Skeletal muscle satellite cell (primary cell): ENCODE data around the gene ZMYM4.

Experiments used
- H3K27me3 ChIP-seq: 2 replicates; pipeline ENCODE4 v1.7.0; 2013; ENCODE audit warnings: low read length; ENCODE audit not compliant: control insufficient read depth, insufficient read depth
- H3K36me3 ChIP-seq: 2 replicates; pipeline ENCODE4 v1.7.0; 2013; ENCODE audit warnings: mild to moderate bottlenecking, control low read depth, low read length; ENCODE audit not compliant: insufficient read depth
- H3K4me1 ChIP-seq: 2 replicates; pipeline ENCODE4 v1.7.0; 2013; ENCODE audit warnings: low read length; ENCODE audit not compliant: control insufficient read depth, insufficient read depth
- H3K4me2 ChIP-seq: 2 replicates; pipeline ENCODE4 v1.7.0; 2013; ENCODE audit warnings: mild to moderate bottlenecking, low read length
- H3K4me3 ChIP-seq: 2 replicates; pipeline ENCODE4 v1.7.0; 2013; ENCODE audit warnings: low read length
- H3K9ac ChIP-seq: 2 replicates; pipeline ENCODE4 v1.7.0; 2013; ENCODE audit warnings: mild to moderate bottlenecking, low read depth, low read length, moderate library complexity
- H3K9me3 ChIP-seq: replicated peaks from 2 replicates; pipeline ENCODE4 v1.7.0; 2013; ENCODE audit warnings: mild to moderate bottlenecking, control low read depth, low read length

ZMYM4 gene

DNA sequence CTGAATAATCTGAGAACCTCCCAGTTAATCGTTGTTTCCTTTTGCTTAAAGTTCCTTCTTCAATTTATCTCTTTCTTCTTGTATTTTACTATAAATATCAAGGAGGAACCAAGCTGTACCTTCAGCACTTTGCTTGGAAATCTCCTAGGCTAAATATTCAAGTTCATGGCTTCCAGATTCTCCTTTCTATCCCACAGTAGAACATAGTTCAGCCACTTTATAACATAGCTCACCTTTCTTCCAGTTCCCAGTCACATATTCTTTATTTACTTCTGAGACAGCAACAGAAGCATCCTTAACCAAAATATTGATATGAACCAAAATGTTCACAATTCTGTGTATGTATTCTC, 11.0 kb downstream of the ZMYM4 start:
- no peaks in the 10 kb centered on the region for H3K4me1 ChIP-seq
- no peak overlapping the region for H3K4me3 ChIP-seq
- H3K36me3 ChIP-seq, result peaks cover 3% of the 10 kb centered on the region
- H3K9me3 ChIP-seq, result no peaks in the 10 kb centered on the region
- no peaks in the 10 kb centered on the region for H3K27me3 ChIP-seq
- H3K4me2 ChIP-seq, result no peak overlapping the region
- no peak overlapping the region for H3K9ac ChIP-seq

- no peaks in the 10 kb centered on the region for H3K4me1 ChIP-seq
- H3K4me3 ChIP-seq, result no peak overlapping the region
- no peaks in the 10 kb centered on the region for H3K9me3 ChIP-seq
- H3K9ac ChIP-seq, result no peak overlapping the region
- H3K4me2 ChIP-seq, result no peak overlapping the region
- H3K36me3 ChIP-seq, result peaks cover 7% of the 10 kb centered on the region
- H3K27me3 ChIP-seq, result no peaks in the 10 kb centered on the region
These were observed 11.5 kb downstream of the ZMYM4 start for GRCh38 chr1:35280006-35280405.

DNA sequence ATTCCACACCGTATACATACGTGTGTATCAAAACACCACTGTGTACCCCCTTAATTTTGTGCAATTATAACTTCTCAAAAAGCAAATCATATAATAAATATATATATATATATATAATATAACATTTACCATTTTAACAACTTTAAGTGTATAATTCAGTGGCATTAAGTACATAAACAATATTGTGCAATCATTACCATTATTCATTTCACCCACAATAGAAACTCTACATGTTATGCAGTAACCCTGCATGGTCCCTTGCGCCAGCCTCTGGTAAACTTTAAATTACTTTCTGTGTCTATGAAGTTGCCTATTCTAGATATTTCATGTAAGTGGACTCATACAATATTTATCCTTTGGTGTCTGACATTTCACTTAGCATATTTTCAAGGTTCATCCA, 13.1 kb downstream of the ZMYM4 start:
- Histone ChIP-seq H3K4me2 (no peak overlapping the region), H3K4me1 (no peaks in the 10 kb centered on the region), H3K9ac (no peak overlapping the region), H3K4me3 (no peak overlapping the region), H3K36me3 (peaks cover 7% of the 10 kb centered on the region), H3K9me3 (no peaks in the 10 kb centered on the region), H3K27me3 (no peaks in the 10 kb centered on the region)

DNA sequence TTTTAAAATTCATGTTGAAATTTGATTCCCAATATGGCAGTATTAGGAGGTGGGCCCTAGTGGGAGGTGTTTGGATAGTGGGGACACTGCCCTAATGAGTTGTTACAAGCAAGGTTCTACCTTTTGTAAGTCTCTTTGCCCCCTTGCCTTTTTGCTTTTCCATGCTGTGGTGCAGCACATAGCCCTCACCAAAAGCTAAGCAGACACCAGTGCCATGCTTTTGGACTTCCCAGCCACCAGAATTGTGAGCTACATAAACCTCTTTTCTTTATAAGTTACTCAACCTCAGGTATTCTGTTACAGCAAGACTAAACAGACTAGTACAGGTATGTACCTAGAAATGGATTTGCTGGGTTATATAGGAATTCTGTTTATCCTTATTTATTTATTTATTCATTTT, 13.7 kb downstream of the ZMYM4 start:
- Histone ChIP-seq H3K9me3 (no peaks in the 10 kb centered on the region), H3K4me2 (no peak overlapping the region), H3K36me3 (peaks cover 7% of the 10 kb centered on the region), H3K4me3 (no peak overlapping the region), H3K27me3 (no peaks in the 10 kb centered on the region), H3K9ac (no peak overlapping the region), H3K4me1 (peaks cover 5% of the 10 kb centered on the region)

GRCh38 chr1:35284852-35285251, 16.3 kb downstream of the ZMYM4 start:
- Histone ChIP-seq H3K4me2 (no peak overlapping the region), H3K9ac (no peak overlapping the region), H3K27me3 (no peaks in the 10 kb centered on the region), H3K4me3 (no peak overlapping the region), H3K4me1 (peaks cover 28% of the 10 kb centered on the region), H3K36me3 (peaks cover 7% of the 10 kb centered on the region), H3K9me3 (no peaks in the 10 kb centered on the region)

GRCh38 chr1:35285771-35286606, 17.5 kb downstream of the ZMYM4 start:
- H3K27me3 ChIP-seq, result no peaks in the 10 kb centered on the region
- H3K9ac ChIP-seq, result no peak overlapping the region
- H3K9me3 ChIP-seq, result no peaks in the 10 kb centered on the region
- H3K4me3 ChIP-seq, result no peak overlapping the region
- H3K4me2 ChIP-seq, result no peak overlapping the region
- peaks cover 7% of the 10 kb centered on the region for H3K36me3 ChIP-seq
- H3K4me1 ChIP-seq, result peaks cover 28% of the 10 kb centered on the region

- Histone ChIP-seq H3K27me3 (no peaks in the 10 kb centered on the region), H3K4me3 (peak overlapping the region; percentile 14), H3K9ac (peak overlapping the region; percentile 62), H3K9me3 (no peaks in the 10 kb centered on the region), H3K4me1 (peaks cover 28% of the 10 kb centered on the region), H3K36me3 (peaks cover 8% of the 10 kb centered on the region), H3K4me2 (peak overlapping the region; percentile 66)
These were observed 19.5 kb downstream of the ZMYM4 start for GRCh38 chr1:35287807-35288640.

DNA sequence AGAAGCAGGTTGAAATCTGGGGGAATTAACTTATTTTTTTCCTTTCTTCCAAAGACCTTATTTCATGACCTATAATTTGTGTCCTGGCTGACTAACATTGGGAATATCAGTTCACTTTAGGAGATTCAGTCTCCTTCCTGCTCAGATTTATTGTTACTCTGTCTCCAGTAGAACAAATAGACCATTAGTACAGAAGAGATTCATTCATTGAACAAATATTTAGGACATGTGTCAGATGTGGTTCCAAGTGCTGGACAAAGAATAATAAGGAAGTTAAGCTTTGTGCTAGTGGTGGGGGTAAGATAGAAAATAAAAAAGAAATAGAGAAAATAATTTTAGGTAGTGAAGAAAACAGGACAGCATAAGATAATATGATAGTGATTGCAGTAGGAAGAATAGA, 20.3 kb downstream of the ZMYM4 start:
- H3K4me3 ChIP-seq, result peak overlapping the region; percentile 14
- H3K4me2 ChIP-seq, result peak overlapping the region; percentile 66
- no peaks in the 10 kb centered on the region for H3K9me3 ChIP-seq
- peak overlapping the region; percentile 62 for H3K9ac ChIP-seq
- peaks cover 15% of the 10 kb centered on the region for H3K36me3 ChIP-seq
- peaks cover 28% of the 10 kb centered on the region for H3K4me1 ChIP-seq
- no peaks in the 10 kb centered on the region for H3K27me3 ChIP-seq

DNA sequence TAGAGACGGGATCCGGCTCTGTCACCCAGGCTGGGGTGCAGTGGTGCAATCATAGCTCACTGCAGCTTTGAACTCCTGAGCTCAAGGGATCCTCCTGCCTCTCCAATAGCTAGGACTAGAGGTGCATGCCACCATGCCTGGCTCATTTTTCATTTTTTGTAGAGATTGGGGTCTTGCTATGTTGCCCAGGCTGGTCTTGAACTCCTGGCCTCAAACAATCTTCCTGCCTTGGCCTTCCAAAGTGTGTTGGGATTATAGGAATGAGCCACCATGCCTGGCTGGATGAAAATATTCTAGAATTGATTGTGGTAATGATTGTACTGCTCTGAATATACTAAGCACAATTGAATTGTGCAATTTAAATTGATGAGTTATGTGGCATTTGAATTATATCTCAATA, 21.9 kb downstream of the ZMYM4 start:
- no peak overlapping the region for H3K4me3 ChIP-seq
- H3K4me1 ChIP-seq, result peaks cover 28% of the 10 kb centered on the region
- H3K9ac ChIP-seq, result no peak overlapping the region
- H3K4me2 ChIP-seq, result no peak overlapping the region
- H3K36me3 ChIP-seq, result peaks cover 8% of the 10 kb centered on the region
- H3K27me3 ChIP-seq, result no peaks in the 10 kb centered on the region
- H3K9me3 ChIP-seq, result no peaks in the 10 kb centered on the region

- Histone ChIP-seq H3K4me2 (no peak overlapping the region), H3K36me3 (peaks cover 22% of the 10 kb centered on the region), H3K9ac (no peak overlapping the region), H3K9me3 (no peaks in the 10 kb centered on the region), H3K4me1 (peaks cover 3% of the 10 kb centered on the region), H3K27me3 (no peaks in the 10 kb centered on the region), H3K4me3 (no peak overlapping the region)
These were observed 26.3 kb downstream of the ZMYM4 start for GRCh38 chr1:35294809-35295208.

GRCh38 chr1:35297886-35298285, 29.4 kb downstream of the ZMYM4 start:
- H3K4me3 ChIP-seq, result no peak overlapping the region
- peaks cover 3% of the 10 kb centered on the region for H3K4me1 ChIP-seq
- H3K27me3 ChIP-seq, result no peaks in the 10 kb centered on the region
- H3K36me3 ChIP-seq, result peaks cover 22% of the 10 kb centered on the region
- H3K9me3 ChIP-seq, result no peaks in the 10 kb centered on the region
- no peak overlapping the region for H3K4me2 ChIP-seq
- no peak overlapping the region for H3K9ac ChIP-seq
